Measurements from ENCODE around the gene TALDO1.

DNA sequence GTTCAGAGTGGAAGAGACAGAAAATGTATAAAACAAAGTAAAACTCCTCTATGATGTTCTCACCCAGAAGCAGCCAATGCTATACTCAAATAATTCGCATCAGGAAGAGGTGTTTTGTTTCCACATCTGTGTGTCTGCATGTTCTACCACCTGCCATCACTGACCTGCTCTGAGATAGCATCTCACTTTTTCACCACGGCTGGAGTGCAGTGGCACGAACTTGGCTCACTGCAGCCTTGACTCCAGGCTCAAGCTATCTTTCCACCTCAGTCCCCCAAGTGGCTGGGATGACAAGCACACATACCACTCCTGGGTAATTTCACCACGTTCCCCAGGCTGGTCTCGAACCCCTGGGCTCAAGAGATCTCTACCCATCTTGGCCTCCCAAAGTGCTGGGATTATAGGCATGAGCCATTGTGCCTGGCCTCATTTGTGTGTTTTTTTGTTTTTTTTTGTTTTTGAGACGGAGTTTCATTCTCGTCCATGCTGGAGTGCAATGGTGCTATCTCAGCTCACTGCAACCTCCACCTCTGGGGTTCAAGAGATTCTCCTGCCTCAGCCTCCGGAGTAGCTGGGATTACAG is 14.4 kb downstream of the TALDO1 start:
- TF ChIP-seq EP300 (IDR thresholded peaks at IDR 0.05; ENCODE audit: borderline replicate concordance in 1 of 2, control insufficient read depth in 1 of 2, low read depth in 2 of 2, low read length in 2 of 2), result no peak
- TF ChIP-seq, protein P1, sequence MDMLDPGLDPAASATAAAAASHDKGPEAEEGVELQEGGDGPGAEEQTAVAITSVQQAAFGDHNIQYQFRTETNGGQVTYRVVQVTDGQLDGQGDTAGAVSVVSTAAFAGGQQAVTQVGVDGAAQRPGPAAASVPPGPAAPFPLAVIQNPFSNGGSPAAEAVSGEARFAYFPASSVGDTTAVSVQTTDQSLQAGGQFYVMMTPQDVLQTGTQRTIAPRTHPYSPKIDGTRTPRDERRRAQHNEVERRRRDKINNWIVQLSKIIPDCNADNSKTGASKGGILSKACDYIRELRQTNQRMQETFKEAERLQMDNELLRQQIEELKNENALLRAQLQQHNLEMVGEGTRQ (IDR thresholded peaks at IDR 0.05; ENCODE audit: borderline replicate concordance, low read depth, low read length), result no peak
- TF ChIP-seq JUNB (IDR thresholded peaks at IDR 0.05), result no peak
- no peak for TF ChIP-seq YY1 (IDR thresholded peaks at IDR 0.05; ENCODE audit: low read depth, low read length)
- TF ChIP-seq POU2F2 (IDR thresholded peaks at IDR 0.05; ENCODE audit: borderline replicate concordance, low read depth, low read length), result no peak
- TF ChIP-seq CEBPB (IDR thresholded peaks at IDR 0.05; ENCODE audit: borderline replicate concordance in 1 of 2, low read depth in 2 of 2, low read length in 2 of 2), result no peak
- no peak for TF ChIP-seq RCOR1 (conservative IDR thresholded peaks at IDR 0.05; ENCODE audit: low read depth, low read length)
- TF ChIP-seq, protein P2, sequence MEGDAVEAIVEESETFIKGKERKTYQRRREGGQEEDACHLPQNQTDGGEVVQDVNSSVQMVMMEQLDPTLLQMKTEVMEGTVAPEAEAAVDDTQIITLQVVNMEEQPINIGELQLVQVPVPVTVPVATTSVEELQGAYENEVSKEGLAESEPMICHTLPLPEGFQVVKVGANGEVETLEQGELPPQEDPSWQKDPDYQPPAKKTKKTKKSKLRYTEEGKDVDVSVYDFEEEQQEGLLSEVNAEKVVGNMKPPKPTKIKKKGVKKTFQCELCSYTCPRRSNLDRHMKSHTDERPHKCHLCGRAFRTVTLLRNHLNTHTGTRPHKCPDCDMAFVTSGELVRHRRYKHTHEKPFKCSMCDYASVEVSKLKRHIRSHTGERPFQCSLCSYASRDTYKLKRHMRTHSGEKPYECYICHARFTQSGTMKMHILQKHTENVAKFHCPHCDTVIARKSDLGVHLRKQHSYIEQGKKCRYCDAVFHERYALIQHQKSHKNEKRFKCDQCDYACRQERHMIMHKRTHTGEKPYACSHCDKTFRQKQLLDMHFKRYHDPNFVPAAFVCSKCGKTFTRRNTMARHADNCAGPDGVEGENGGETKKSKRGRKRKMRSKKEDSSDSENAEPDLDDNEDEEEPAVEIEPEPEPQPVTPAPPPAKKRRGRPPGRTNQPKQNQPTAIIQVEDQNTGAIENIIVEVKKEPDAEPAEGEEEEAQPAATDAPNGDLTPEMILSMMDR (IDR thresholded peaks at IDR 0.05 in 2 of 3, conservative IDR thresholded peaks at IDR 0.05 in 1 of 3; ENCODE audit: control insufficient read depth in 2 of 3, extremely low read depth in 1 of 3, insufficient read depth in 1 of 3, low read depth in 3 of 3, low read length in 3 of 3), result no peak
- no peak for TF ChIP-seq BMI1 (IDR thresholded peaks at IDR 0.05; ENCODE audit: borderline replicate concordance)
- TF ChIP-seq RFX5 (IDR thresholded peaks at IDR 0.05; ENCODE audit: low read depth, low read length), result no peak
- TF ChIP-seq HDAC6 (IDR thresholded peaks at IDR 0.05; ENCODE audit: unreplicated experiment), result no peak
- no peak for TF ChIP-seq SMAD1 (IDR thresholded peaks at IDR 0.05; ENCODE audit: low read depth, partially characterized antibody)
- no peak for TF ChIP-seq TAF1 (IDR thresholded peaks at IDR 0.05; ENCODE audit: borderline replicate concordance, low read depth, low read length)

All from GM12878 (cell line).